Tibial nerve (tissue), 4 donors: ENCODE data around the gene IL1RAPL2.

Experiments used
- EP300 ChIP-seq, 2 donors: sonication (generic); formaldehyde crosslinking; IDR thresholded peaks; one replicate each; pipeline ENCODE4 v1.6.1; 2017; ENCODE audit warnings: antibody characterized with exemption in 2 of 2, mild to moderate bottlenecking in 1 of 2
- POLR2A ChIP-seq, 2 donors: fragments of 450-650 bp; IDR thresholded peaks; one replicate each; pipeline ENCODE4 v1.6.1; 2017; ENCODE audit warnings: antibody characterized with exemption in 2 of 2, mild to moderate bottlenecking in 2 of 2, moderate library complexity in 2 of 2
- TF ChIP-seq, protein P1 (sequence below), 5 experiments: fragments of 200-600 bp in 3 of 5; fragments of 450-650 bp in 2 of 5; sonication (generic) in 3 of 5; IDR thresholded peaks; one replicate each; pipeline ENCODE4 v1.5.1; 2016 to 2019; ENCODE audit warnings: antibody characterized with exemption in 5 of 5, mild to moderate bottlenecking in 3 of 5, moderate library complexity in 2 of 5

DNA sequence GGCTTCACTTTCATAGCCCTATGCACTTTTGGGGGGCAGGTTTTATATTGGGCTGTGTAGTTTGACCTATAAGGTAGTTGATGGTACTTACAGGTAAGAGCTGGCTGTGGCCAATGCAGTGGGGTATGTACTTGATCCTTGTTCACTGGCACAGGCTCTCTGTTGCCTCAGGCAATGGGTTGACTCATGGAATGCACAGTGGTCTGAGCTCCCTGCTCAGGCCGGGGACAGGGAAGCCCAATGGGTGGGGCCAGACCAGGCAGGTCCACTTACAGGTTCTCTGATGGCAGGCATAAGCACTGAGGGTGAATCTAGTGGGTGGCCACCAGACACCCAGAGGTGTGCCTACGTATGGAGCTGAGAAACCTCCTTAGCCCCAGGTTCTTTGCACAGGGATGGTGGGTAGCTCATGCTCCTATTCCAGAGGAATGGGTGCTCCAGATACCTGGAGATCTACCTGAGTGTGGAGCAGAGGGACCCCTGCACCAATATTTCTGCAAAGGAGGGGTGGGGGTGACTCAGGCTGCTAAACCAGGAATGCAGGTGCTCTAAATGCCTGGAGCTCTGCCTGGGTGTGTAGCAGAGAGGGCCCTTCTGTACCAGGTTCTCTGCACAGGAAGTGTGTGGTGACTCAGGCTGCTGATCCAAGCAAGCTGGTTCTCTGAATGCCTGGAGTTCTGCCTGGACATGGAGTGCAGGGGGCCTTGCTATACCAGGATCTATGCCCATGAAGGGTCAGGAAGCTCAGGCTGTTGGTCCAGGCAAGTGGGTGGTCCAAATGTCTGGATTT is 52.3 kb downstream of the IL1RAPL2 start:
- TF ChIP-seq EP300 (IDR thresholded peaks at IDR 0.05) (no peak), POLR2A (IDR thresholded peaks at IDR 0.05) (no peak)
- TF ChIP-seq, protein P1, sequence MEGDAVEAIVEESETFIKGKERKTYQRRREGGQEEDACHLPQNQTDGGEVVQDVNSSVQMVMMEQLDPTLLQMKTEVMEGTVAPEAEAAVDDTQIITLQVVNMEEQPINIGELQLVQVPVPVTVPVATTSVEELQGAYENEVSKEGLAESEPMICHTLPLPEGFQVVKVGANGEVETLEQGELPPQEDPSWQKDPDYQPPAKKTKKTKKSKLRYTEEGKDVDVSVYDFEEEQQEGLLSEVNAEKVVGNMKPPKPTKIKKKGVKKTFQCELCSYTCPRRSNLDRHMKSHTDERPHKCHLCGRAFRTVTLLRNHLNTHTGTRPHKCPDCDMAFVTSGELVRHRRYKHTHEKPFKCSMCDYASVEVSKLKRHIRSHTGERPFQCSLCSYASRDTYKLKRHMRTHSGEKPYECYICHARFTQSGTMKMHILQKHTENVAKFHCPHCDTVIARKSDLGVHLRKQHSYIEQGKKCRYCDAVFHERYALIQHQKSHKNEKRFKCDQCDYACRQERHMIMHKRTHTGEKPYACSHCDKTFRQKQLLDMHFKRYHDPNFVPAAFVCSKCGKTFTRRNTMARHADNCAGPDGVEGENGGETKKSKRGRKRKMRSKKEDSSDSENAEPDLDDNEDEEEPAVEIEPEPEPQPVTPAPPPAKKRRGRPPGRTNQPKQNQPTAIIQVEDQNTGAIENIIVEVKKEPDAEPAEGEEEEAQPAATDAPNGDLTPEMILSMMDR (IDR thresholded peaks at IDR 0.05): no peak
